IMR-90 (cell line): ENCODE results near the gene GPR21. TPM values are rescaled to one million over a fixed set of nuclear protein-coding genes. Genes with fewer than 3 reads are reported as not detected.

ENCODE experiments used
- ATAC-seq: fragments of 200-7000 bp; cut with Tn5 transposase; 2 replicates; pipeline ENCODE4 v1.9.1; 2020; ENCODE audit warnings: low read depth, mild to moderate bottlenecking, moderate library complexity
- BruUV-seq: library from RNA; stranded (reverse); fragments of 400-500 nt; replicated peaks from 2 replicates; lab custom pipeline; 2021; lab: Mats Ljungman, UMichigan
- CTCF ChIA-PET: fragments of 300-600 bp; formaldehyde crosslinking; extraction: SDS; loops from one replicate; lab custom pipeline; 2021; ENCODE audit warnings: antibody characterized with exemption; lab: Yijun Ruan, JAX
- POLR2A ChIA-PET: fragments of 300-600 bp; sonication (Branson Sonifier 250); formaldehyde crosslinking; loops from one replicate; lab custom pipeline; 2022; ENCODE audit warnings: antibody characterized with exemption; ENCODE audit not compliant: unreplicated experiment; lab: Charles Lee
- DNase-seq: peaks from one replicate; pipeline ENCODE4 v3.0.0; 2013
- H2AFZ ChIP-seq: replicated peaks from 2 replicates; pipeline ENCODE3; 2013; ENCODE audit warnings: low read length, mild to moderate bottlenecking; ENCODE audit not compliant: poor library complexity
- H2AK5ac ChIP-seq: 2 replicates; pipeline ENCODE4 v1.6.1; 2013; ENCODE audit warnings: low read depth, low read length, inconsistent platforms
- H2AK9ac ChIP-seq: replicated peaks from 2 replicates; pipeline ENCODE3; 2013; ENCODE audit warnings: mild to moderate bottlenecking, low read depth, low read length, moderate library complexity; ENCODE audit not compliant: poor library complexity
- H2BK120ac ChIP-seq: 2 replicates; pipeline ENCODE4 v1.6.1; 2013; ENCODE audit warnings: low read depth, low read length, inconsistent platforms
- H2BK15ac ChIP-seq: 3 replicates; pipeline ENCODE4 v1.6.1; 2013; ENCODE audit warnings: low read depth, low read length, inconsistent platforms
- H2BK20ac ChIP-seq: 2 replicates; pipeline ENCODE4 v1.6.1; 2013; ENCODE audit warnings: low read depth, mild to moderate bottlenecking, inconsistent platforms, low read length, moderate library complexity
- H2BK5ac ChIP-seq: 2 replicates; pipeline ENCODE4 v1.6.1; 2013; ENCODE audit warnings: mild to moderate bottlenecking, low read depth, low read length, inconsistent platforms; ENCODE audit not compliant: poor library complexity, severe bottlenecking
- H3K14ac ChIP-seq: replicated peaks from 2 replicates; pipeline ENCODE4 v1.6.1; 2013; ENCODE audit warnings: low read depth, low read length, inconsistent platforms
- H3K18ac ChIP-seq: 2 replicates; pipeline ENCODE4 v1.6.1; 2013; ENCODE audit warnings: low read depth, low read length, control low read depth
- H3K23ac ChIP-seq: 2 replicates; pipeline ENCODE4 v1.6.1; 2013; ENCODE audit warnings: low read depth, low read length, inconsistent platforms
- H3K27ac ChIP-seq: 2 replicates; pipeline ENCODE4 v1.5.1; 2013; ENCODE audit warnings: mild to moderate bottlenecking, control low read depth, low read length; ENCODE audit not compliant: insufficient read depth
- H3K27me3 ChIP-seq: 2 replicates; pipeline ENCODE4 v1.6.1; 2013; ENCODE audit warnings: low read length; ENCODE audit not compliant: control insufficient read depth, insufficient read depth
- H3K36me3 ChIP-seq: 2 replicates; pipeline ENCODE4 v1.6.1; 2013; ENCODE audit warnings: low read length, mixed read lengths; ENCODE audit not compliant: control insufficient read depth, insufficient read depth
- H3K4ac ChIP-seq: 2 replicates; pipeline ENCODE4 v1.6.1; 2013; ENCODE audit warnings: low read depth, low read length, inconsistent platforms
- H3K4me1 ChIP-seq: 2 replicates; pipeline ENCODE4 v1.6.1; 2013; ENCODE audit warnings: low read length, mixed read lengths; ENCODE audit not compliant: control insufficient read depth, insufficient read depth
- H3K4me2 ChIP-seq: 2 replicates; pipeline ENCODE4 v1.6.1; 2013; ENCODE audit warnings: low read depth, mild to moderate bottlenecking, control low read depth, low read length, moderate library complexity
- H3K4me3 ChIP-seq: 2 replicates; pipeline ENCODE4 v1.5.1; 2013; ENCODE audit warnings: low read depth, mild to moderate bottlenecking, control low read depth, low read length, moderate library complexity; ENCODE audit not compliant: insufficient read depth
- H3K56ac ChIP-seq: 2 replicates; pipeline ENCODE4 v1.6.1; 2013; ENCODE audit warnings: low read length, inconsistent platforms; ENCODE audit not compliant: insufficient read depth; ENCODE audit errors: extremely low read depth
- H3K79me1 ChIP-seq, 2 experiments: 2 replicates each; pipeline ENCODE4 v1.6.1; 2013; ENCODE audit warnings: low read length in 2 of 2, inconsistent platforms in 1 of 2, low read depth in 1 of 2
- H3K9ac ChIP-seq: 2 replicates; pipeline ENCODE4 v1.6.1; 2013; ENCODE audit warnings: low read depth, low read length, control low read depth
- H3K9me1 ChIP-seq: 2 replicates; pipeline ENCODE4 v1.6.1; 2013; ENCODE audit warnings: low read length, inconsistent platforms; ENCODE audit not compliant: insufficient read depth
- H3K9me3 ChIP-seq: 2 replicates; pipeline ENCODE4 v1.6.1; 2013; ENCODE audit warnings: low read length; ENCODE audit not compliant: control insufficient read depth, insufficient read depth
- H4K20me1 ChIP-seq: 2 replicates; pipeline ENCODE4 v1.6.1; 2013; ENCODE audit warnings: low read length, inconsistent platforms; ENCODE audit not compliant: insufficient read depth
- H4K5ac ChIP-seq: 2 replicates; pipeline ENCODE4 v1.6.1; 2013; ENCODE audit warnings: mild to moderate bottlenecking, low read depth, low read length, control low read depth
- H4K8ac ChIP-seq, 2 experiments: 2 replicates each; pipeline ENCODE4 v1.6.1; 2013; ENCODE audit warnings: low read depth in 2 of 2, low read length in 2 of 2, control low read depth in 1 of 2, inconsistent platforms in 1 of 2
- H4K91ac ChIP-seq: 2 replicates; pipeline ENCODE4 v1.6.1; 2013; ENCODE audit warnings: low read depth, low read length, inconsistent platforms; ENCODE audit not compliant: insufficient read depth
- BHLHE40 ChIP-seq: fragments of 150-350 bp; IDR thresholded peaks from 2 replicates; pipeline ENCODE4 v1.6.1; 2016; ENCODE audit warnings: mild to moderate bottlenecking, low read depth, low read length
- CEBPB ChIP-seq: IDR thresholded peaks from 2 replicates; pipeline ENCODE4 v1.6.1; 2012; ENCODE audit warnings: low read depth, low read length, improper control_type of control experiment
- CTCF ChIP-seq: conservative IDR thresholded peaks from 2 replicates; pipeline ENCODE4 v1.5.1; 2012; ENCODE audit warnings: mild to moderate bottlenecking, low read depth, low read length, improper control_type of control experiment
- FOS ChIP-seq: fragments of 150-350 bp; IDR thresholded peaks from 2 replicates; pipeline ENCODE4 v1.6.1; 2016; ENCODE audit warnings: low read depth, low read length
- MAFK ChIP-seq: IDR thresholded peaks from 2 replicates; pipeline ENCODE4 v1.6.1; 2012; ENCODE audit warnings: low read depth, low read length, improper control_type of control experiment
- MAZ ChIP-seq: IDR thresholded peaks from 2 replicates; pipeline ENCODE4 v1.6.1; 2012; ENCODE audit warnings: low read depth, mild to moderate bottlenecking, low read length, improper control_type of control experiment, moderate library complexity, borderline replicate concordance
- MXI1 ChIP-seq: IDR thresholded peaks from 2 replicates; pipeline ENCODE4 v1.6.1; 2012; ENCODE audit warnings: low read depth, mild to moderate bottlenecking, low read length, moderate library complexity, borderline replicate concordance
- NFE2L2 ChIP-seq: fragments of 150-350 bp; IDR thresholded peaks from 2 replicates; pipeline ENCODE4 v1.6.1; 2016; ENCODE audit warnings: low read depth, mild to moderate bottlenecking, low read length
- RAD21 ChIP-seq: IDR thresholded peaks from 2 replicates; pipeline ENCODE4 v1.6.1; 2012; ENCODE audit warnings: low read length, improper control_type of control experiment
- RFX5 ChIP-seq: IDR thresholded peaks from 2 replicates; pipeline ENCODE4 v1.8.0; 2012; ENCODE audit warnings: low read depth, mild to moderate bottlenecking, low read length, moderate library complexity
- WGBS, 2 experiments: methylation state at CpG; one replicate each; pipeline versions ENCODE4 v1.1.5 to v1.1.7; 2013; ENCODE audit warnings: missing lambda C conversion rate in 2 of 2; ENCODE audit not compliant: insufficient read length in 1 of 2; ENCODE audit errors: extremely low coverage in 2 of 2; 5-methylcytosine and 5-hydroxymethylcytosine counted together
- dilution Hi-C: fragments of 300-500 bp; cut with HindIII; formaldehyde crosslinking; loops from one replicate; pipeline ENCODE4 v1.14.3; 2018; ENCODE audit warnings: low sequenced_read_pairs; ENCODE audit not compliant: unreplicated experiment
- in situ Hi-C: fragments of 300-500 bp; cut with MboI; formaldehyde crosslinking; loops from 3 replicates; pipeline ENCODE4 v1.14.3; 2019; ENCODE audit warnings: low sequenced_read_pairs, inconsistent platforms, mixed read lengths
- intact Hi-C: fragments of 100-400 bp; cut with micrococcal nuclease; formaldehyde crosslinking; loops from 2 replicates; pipeline ENCODE4 v1.10.0; 2022
- polyA plus RNA-seq, 3 experiments: library from polyadenylated mRNA; depleted of rRNA; stranded (reverse); fragments of >200 nt; gene quantifications; 2 replicates each; pipeline ENCODE4 v1.2.3, GENCODE V29; 2012; ENCODE audit warnings: low replicate concordance in 1 of 3
- total RNA-seq: library from RNA; depleted of rRNA; stranded (reverse); fragments of >200 nt; gene quantifications from 2 replicates; pipeline ENCODE4 v1.2.3, GENCODE V29; 2012
- TF ChIP-seq, protein P1 (sequence below): fragments of 150-350 bp; IDR thresholded peaks from 2 replicates; pipeline ENCODE4 v1.6.1; 2016; ENCODE audit warnings: low read depth, mild to moderate bottlenecking, low read length, moderate library complexity, borderline replicate concordance
- TF ChIP-seq, protein P2 (sequence below): fragments of 150-350 bp; IDR thresholded peaks from 2 replicates; pipeline ENCODE4 v1.6.1; 2017; ENCODE audit warnings: mild to moderate bottlenecking, antibody characterized with exemption, low read length, low read depth

Gene GPR21
- total and polyA plus RNA-seq, 2 of the 4 experiments (the other 2 are of a cell fraction), result 0.90 TPM; not detected in 1

DNA sequence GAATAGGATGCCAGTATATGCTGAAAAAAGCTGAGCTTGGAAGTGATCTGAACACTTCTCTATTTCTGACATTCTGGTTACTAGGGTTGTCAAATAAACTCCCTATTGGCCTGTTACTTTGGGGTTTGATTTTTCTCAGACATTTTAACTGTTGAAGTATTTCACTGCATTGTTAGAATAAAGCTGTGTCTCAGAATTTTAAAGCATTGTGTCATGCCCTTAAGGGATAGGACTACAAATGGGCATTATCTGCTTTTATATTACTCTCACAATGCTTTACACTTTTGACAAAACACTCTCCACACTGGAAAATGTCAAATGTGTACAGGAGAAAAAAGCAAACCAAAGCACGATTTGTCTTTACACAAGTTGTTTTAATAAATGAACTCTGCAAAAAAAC, 16.8 kb upstream of the GPR21 start:
- intact Hi-C loops (no loop called here), dilution Hi-C loops (no loop called here), in situ Hi-C loops (no loop called here)
- BruUV-seq, result no TSS peak
- Histone ChIP-seq H3K4me1 (peaks cover under 1% of the 10 kb centered on the region; the same call in 1 of the 2 replicates), H2AFZ (no peak overlapping the region), H3K79me1 (peaks cover 2 to 3% of the 10 kb centered on the region in 2 experiments; a peak in 2 of 4 replicates), H2AK5ac (no peak overlapping the region), H4K8ac (no peak overlapping the region), H3K9me3 (no peaks in the 10 kb centered on the region), H3K36me3 (peaks cover 29% of the 10 kb centered on the region), H3K4ac (no peak overlapping the region), H3K4me3 (no peak overlapping the region), H2BK15ac (no peak overlapping the region), H3K56ac (no peak overlapping the region), H2BK5ac (no peak overlapping the region), H3K14ac (no peak overlapping the region), H2BK20ac (no peak overlapping the region), H3K4me2 (no peak overlapping the region), H3K27ac (no peak overlapping the region), H3K27me3 (no peaks in the 10 kb centered on the region), H3K9me1 (no peaks in the 10 kb centered on the region), H3K9ac (no peak overlapping the region), H4K20me1 (no peaks in the 10 kb centered on the region), H3K23ac (no peak overlapping the region), H4K91ac (no peak overlapping the region), H4K5ac (no peak overlapping the region), H2BK120ac (no peak overlapping the region), H2AK9ac (no peak overlapping the region), H3K18ac (no peak overlapping the region)
- CTCF ChIA-PET, result no interaction called here
- WGBS, 2 experiments, result no CpG with 5 or more reads among the region's 1 CpG
- POLR2A ChIA-PET, result no interaction called here
- TF ChIP-seq MAFK, result no peak
- no peak for TF ChIP-seq CTCF
- no peak for TF ChIP-seq CEBPB
- no peak for TF ChIP-seq MXI1
- no peak for TF ChIP-seq NFE2L2
- TF ChIP-seq, protein P1, sequence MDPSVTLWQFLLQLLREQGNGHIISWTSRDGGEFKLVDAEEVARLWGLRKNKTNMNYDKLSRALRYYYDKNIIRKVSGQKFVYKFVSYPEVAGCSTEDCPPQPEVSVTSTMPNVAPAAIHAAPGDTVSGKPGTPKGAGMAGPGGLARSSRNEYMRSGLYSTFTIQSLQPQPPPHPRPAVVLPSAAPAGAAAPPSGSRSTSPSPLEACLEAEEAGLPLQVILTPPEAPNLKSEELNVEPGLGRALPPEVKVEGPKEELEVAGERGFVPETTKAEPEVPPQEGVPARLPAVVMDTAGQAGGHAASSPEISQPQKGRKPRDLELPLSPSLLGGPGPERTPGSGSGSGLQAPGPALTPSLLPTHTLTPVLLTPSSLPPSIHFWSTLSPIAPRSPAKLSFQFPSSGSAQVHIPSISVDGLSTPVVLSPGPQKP, result no peak
- TF ChIP-seq MAZ, result no peak
- TF ChIP-seq, protein P2, sequence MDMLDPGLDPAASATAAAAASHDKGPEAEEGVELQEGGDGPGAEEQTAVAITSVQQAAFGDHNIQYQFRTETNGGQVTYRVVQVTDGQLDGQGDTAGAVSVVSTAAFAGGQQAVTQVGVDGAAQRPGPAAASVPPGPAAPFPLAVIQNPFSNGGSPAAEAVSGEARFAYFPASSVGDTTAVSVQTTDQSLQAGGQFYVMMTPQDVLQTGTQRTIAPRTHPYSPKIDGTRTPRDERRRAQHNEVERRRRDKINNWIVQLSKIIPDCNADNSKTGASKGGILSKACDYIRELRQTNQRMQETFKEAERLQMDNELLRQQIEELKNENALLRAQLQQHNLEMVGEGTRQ, result no peak
- TF ChIP-seq FOS, result no peak
- no peak for TF ChIP-seq RFX5
- TF ChIP-seq RAD21, result no peak
- no peak for TF ChIP-seq BHLHE40
- no peak for ATAC-seq
- no peak for DNase-seq
